WTC11 (cell line): Measurements from ENCODE around the gene CARS2.

Experiments
- ATF1 ChIP-seq: sonication (generic); formaldehyde crosslinking; IDR thresholded peaks from 2 replicates; pipeline ENCODE4 v1.8.1; 2023; ENCODE audit warnings: mild to moderate bottlenecking, moderate library complexity, missing genetic modification reagents
- CREB1 ChIP-seq: sonication (generic); formaldehyde crosslinking; IDR thresholded peaks from 2 replicates; pipeline ENCODE4 v1.8.0; 2023; ENCODE audit warnings: mild to moderate bottlenecking, missing genetic modification reagents
- KAT7 ChIP-seq: sonication (generic); formaldehyde crosslinking; IDR thresholded peaks from 2 replicates; pipeline ENCODE4 v1.8.1; 2023; ENCODE audit warnings: missing genetic modification reagents, mild to moderate bottlenecking, borderline replicate concordance
- MAX ChIP-seq: sonication (generic); formaldehyde crosslinking; IDR thresholded peaks from 2 replicates; pipeline ENCODE4 v1.8.0; 2022; ENCODE audit warnings: mild to moderate bottlenecking, missing genetic modification reagents
- NFE2L1 ChIP-seq: sonication (generic); formaldehyde crosslinking; IDR thresholded peaks from 2 replicates; pipeline ENCODE4 v1.8.1; 2023; ENCODE audit warnings: missing genetic modification reagents
- SP1 ChIP-seq: sonication (generic); formaldehyde crosslinking; conservative IDR thresholded peaks from 2 replicates; pipeline ENCODE4 v1.8.1; 2022; ENCODE audit warnings: missing genetic modification reagents
- TEAD4 ChIP-seq: sonication (generic); formaldehyde crosslinking; IDR thresholded peaks from 2 replicates; pipeline ENCODE4 v1.8.0; 2022; ENCODE audit warnings: mild to moderate bottlenecking, missing genetic modification reagents
- USF1 ChIP-seq: sonication (generic); formaldehyde crosslinking; IDR thresholded peaks from 2 replicates; pipeline ENCODE4 v1.8.0; 2022; ENCODE audit warnings: mild to moderate bottlenecking, missing genetic modification reagents
- USF2 ChIP-seq: sonication (generic); formaldehyde crosslinking; IDR thresholded peaks from 2 replicates; pipeline ENCODE4 v1.8.1; 2023; ENCODE audit warnings: mild to moderate bottlenecking, missing genetic modification reagents, moderate library complexity
- TF ChIP-seq, protein P1 (sequence below): fragments of 200-600 bp; IDR thresholded peaks from 2 replicates; pipeline ENCODE4 v1.8.0; 2022; ENCODE audit warnings: antibody characterized with exemption
- TF ChIP-seq, protein P2 (sequence below): sonication (generic); formaldehyde crosslinking; IDR thresholded peaks from 2 replicates; pipeline ENCODE4 v1.8.1; 2023; ENCODE audit warnings: mild to moderate bottlenecking, missing genetic modification reagents
- TF ChIP-seq, protein P3 (sequence below): fragments of 250-450 bp; sonication (Bioruptor Pico); IDR thresholded peaks from 2 replicates; pipeline ENCODE4 v1.8.0; 2021; ENCODE audit warnings: mild to moderate bottlenecking
- TF ChIP-seq, protein P4 (sequence below): sonication (generic); formaldehyde crosslinking; IDR thresholded peaks from 2 replicates; pipeline ENCODE4 v1.8.0; 2022; ENCODE audit warnings: mild to moderate bottlenecking, missing genetic modification reagents

DNA sequence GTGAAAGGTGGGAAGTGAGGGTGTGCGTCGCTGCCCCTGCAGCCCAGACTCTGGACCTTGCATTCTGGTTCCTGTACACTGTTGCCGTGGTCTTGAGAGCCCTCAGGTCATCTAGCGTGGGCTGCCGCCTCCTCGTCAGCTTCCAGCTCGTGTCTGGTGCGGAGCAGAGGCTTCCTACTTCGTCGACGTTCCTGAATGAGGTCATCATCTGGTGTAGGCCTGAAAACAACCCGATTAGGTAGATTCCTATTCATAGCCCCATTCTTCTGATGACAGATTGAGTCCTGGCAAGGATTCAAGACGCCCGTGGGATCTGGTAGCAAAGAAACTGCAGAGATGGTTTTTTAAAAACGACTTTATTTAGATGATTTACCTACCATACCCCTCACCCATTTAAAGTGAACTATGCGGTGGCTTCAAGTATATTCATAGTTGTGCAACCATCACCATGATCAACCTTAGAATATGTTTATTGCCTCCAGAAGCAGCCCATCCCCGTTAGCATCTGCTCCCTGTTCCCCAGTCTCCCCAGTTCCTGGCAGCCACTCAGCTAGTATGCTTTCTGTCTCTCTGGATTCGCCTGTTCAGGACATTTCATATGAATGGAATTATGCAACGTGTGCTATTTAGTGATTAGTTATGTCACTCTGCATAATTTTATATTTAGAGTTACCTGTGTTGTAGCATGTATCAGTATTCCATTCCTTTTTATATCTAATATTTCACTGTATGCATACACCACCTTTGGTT, 76.8 kb downstream of the CARS2 start:
- TF ChIP-seq, protein P1, sequence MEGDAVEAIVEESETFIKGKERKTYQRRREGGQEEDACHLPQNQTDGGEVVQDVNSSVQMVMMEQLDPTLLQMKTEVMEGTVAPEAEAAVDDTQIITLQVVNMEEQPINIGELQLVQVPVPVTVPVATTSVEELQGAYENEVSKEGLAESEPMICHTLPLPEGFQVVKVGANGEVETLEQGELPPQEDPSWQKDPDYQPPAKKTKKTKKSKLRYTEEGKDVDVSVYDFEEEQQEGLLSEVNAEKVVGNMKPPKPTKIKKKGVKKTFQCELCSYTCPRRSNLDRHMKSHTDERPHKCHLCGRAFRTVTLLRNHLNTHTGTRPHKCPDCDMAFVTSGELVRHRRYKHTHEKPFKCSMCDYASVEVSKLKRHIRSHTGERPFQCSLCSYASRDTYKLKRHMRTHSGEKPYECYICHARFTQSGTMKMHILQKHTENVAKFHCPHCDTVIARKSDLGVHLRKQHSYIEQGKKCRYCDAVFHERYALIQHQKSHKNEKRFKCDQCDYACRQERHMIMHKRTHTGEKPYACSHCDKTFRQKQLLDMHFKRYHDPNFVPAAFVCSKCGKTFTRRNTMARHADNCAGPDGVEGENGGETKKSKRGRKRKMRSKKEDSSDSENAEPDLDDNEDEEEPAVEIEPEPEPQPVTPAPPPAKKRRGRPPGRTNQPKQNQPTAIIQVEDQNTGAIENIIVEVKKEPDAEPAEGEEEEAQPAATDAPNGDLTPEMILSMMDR = no peak
- TF ChIP-seq, protein P2, sequence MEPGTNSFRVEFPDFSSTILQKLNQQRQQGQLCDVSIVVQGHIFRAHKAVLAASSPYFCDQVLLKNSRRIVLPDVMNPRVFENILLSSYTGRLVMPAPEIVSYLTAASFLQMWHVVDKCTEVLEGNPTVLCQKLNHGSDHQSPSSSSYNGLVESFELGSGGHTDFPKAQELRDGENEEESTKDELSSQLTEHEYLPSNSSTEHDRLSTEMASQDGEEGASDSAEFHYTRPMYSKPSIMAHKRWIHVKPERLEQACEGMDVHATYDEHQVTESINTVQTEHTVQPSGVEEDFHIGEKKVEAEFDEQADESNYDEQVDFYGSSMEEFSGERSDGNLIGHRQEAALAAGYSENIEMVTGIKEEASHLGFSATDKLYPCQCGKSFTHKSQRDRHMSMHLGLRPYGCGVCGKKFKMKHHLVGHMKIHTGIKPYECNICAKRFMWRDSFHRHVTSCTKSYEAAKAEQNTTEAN (CRISPR knock-in tag) = no peak
- no peak for TF ChIP-seq ATF1
- TF ChIP-seq TEAD4 (CRISPR knock-in tag) = no peak
- TF ChIP-seq SP1 (CRISPR knock-in tag) = no peak
- TF ChIP-seq MAX (CRISPR knock-in tag) = no peak
- no peak for TF ChIP-seq KAT7 (CRISPR knock-in tag)
- TF ChIP-seq, protein P3, sequence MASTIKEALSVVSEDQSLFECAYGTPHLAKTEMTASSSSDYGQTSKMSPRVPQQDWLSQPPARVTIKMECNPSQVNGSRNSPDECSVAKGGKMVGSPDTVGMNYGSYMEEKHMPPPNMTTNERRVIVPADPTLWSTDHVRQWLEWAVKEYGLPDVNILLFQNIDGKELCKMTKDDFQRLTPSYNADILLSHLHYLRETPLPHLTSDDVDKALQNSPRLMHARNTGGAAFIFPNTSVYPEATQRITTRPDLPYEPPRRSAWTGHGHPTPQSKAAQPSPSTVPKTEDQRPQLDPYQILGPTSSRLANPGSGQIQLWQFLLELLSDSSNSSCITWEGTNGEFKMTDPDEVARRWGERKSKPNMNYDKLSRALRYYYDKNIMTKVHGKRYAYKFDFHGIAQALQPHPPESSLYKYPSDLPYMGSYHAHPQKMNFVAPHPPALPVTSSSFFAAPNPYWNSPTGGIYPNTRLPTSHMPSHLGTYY (CRISPR knock-in tag) = no peak
- TF ChIP-seq NFE2L1 (CRISPR knock-in tag) = no peak
- TF ChIP-seq USF1 (CRISPR knock-in tag) = no peak
- no peak for TF ChIP-seq CREB1 (CRISPR knock-in tag)
- TF ChIP-seq USF2 (CRISPR knock-in tag) = no peak
- TF ChIP-seq, protein P4, sequence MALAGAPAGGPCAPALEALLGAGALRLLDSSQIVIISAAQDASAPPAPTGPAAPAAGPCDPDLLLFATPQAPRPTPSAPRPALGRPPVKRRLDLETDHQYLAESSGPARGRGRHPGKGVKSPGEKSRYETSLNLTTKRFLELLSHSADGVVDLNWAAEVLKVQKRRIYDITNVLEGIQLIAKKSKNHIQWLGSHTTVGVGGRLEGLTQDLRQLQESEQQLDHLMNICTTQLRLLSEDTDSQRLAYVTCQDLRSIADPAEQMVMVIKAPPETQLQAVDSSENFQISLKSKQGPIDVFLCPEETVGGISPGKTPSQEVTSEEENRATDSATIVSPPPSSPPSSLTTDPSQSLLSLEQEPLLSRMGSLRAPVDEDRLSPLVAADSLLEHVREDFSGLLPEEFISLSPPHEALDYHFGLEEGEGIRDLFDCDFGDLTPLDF (CRISPR knock-in tag) = no peak
